Measurements from ENCODE around the gene ELAPOR1.
"Not testable (repeated sequence)": the region's sequence is repeated elsewhere in the genome, so short reads cannot be mapped to it uniquely, and the experiment has no call there.

Gene ELAPOR1

GRCh38 chr1:109138358-109138757 is 24.4 kb downstream of the ELAPOR1 start:
- no peak overlapping the region for H2BK12ac ChIP-seq (ENCODE audit: low read length)
- H4K8ac ChIP-seq (ENCODE audit: low read depth, low read length): no peak overlapping the region
- H3K79me1 ChIP-seq (ENCODE audit: low read depth, low read length): no peaks in the 10 kb centered on the region
- H3K18ac ChIP-seq (ENCODE audit: low read length): no peak overlapping the region
- no peaks in the 10 kb centered on the region for H3K9me3 ChIP-seq (replicated peaks in 1 of 2; ENCODE audit: control insufficient read depth in 2 of 2, insufficient read depth in 1 of 2, low read depth in 1 of 2, low read length in 2 of 2)
- H3K4ac ChIP-seq (ENCODE audit: low read length): no peak overlapping the region
- no peak overlapping the region for H2BK15ac ChIP-seq (ENCODE audit: low read length)
- H3K4me1 ChIP-seq (ENCODE audit: control insufficient read depth in 2 of 2, insufficient read depth in 1 of 2, low read depth in 1 of 2, low read length in 2 of 2): peaks cover 0 to 3% of the 10 kb centered on the region in 2 donors
- no peak for DNase-seq (ENCODE audit: low spot score)
- no peak overlapping the region for H3K9ac ChIP-seq (ENCODE audit: low read depth, low read length, poor library complexity)
- H2AK5ac ChIP-seq (ENCODE audit: low read depth, low read length): no peak overlapping the region
- no peak overlapping the region for H3K14ac ChIP-seq (ENCODE audit: low read length)
- no peak overlapping the region for H2AFZ ChIP-seq (ENCODE audit: low read length)
- H3K36me3 ChIP-seq (replicated peaks in 1 of 2; ENCODE audit: control insufficient read depth in 2 of 2, insufficient read depth in 2 of 2, low read length in 2 of 2): no peaks in the 10 kb centered on the region
- H3K4me2 ChIP-seq (ENCODE audit: insufficient read depth, low read length, poor library complexity, severe bottlenecking): no peak overlapping the region
- no peak overlapping the region for H4K91ac ChIP-seq (ENCODE audit: low read depth, low read length, poor library complexity)
- H3K4me3 ChIP-seq (ENCODE audit: low read length in 2 of 2): no peak overlapping the region
- peaks cover 0 to 2% (median 0%) of the 10 kb centered on the region in 3 experiments for H3K27me3 ChIP-seq (ENCODE audit: control insufficient read depth in 3 of 3, insufficient read depth in 3 of 3, low read depth in 1 of 3, low read length in 3 of 3)
- no peak overlapping the region for H3K23ac ChIP-seq (ENCODE audit: low read depth, low read length, poor library complexity)
- H3K27ac ChIP-seq (replicated peaks; ENCODE audit: low read length): no peak overlapping the region
- no peak overlapping the region for H2BK5ac ChIP-seq (ENCODE audit: low read length)
- H2BK120ac ChIP-seq (ENCODE audit: low read depth, low read length): no peak overlapping the region
- WGBS, 2 donors (ENCODE audit: extremely low coverage in 2 of 2, insufficient read length in 2 of 2, insufficient replicate concordance in 1 of 2): no CpG with 5 or more reads among the region's 3 CpGs

GRCh38 chr1:109140392-109140791 is 26.5 kb downstream of the ELAPOR1 start:
- Histone ChIP-seq H3K27me3 (ENCODE audit: control insufficient read depth in 3 of 3, insufficient read depth in 3 of 3, low read depth in 1 of 3, low read length in 3 of 3) (peaks cover 0 to 2% (median 0%) of the 10 kb centered on the region in 3 experiments), H3K23ac (ENCODE audit: low read depth, low read length, poor library complexity) (no peak overlapping the region), H3K18ac (ENCODE audit: low read length) (no peak overlapping the region), H2AK5ac (ENCODE audit: low read depth, low read length) (no peak overlapping the region), H3K4ac (ENCODE audit: low read length) (no peak overlapping the region), H4K91ac (ENCODE audit: low read depth, low read length, poor library complexity) (no peak overlapping the region), H3K4me3 (ENCODE audit: low read length in 2 of 2) (no peak overlapping the region), H2AFZ (ENCODE audit: low read length) (no peak overlapping the region), H3K27ac (replicated peaks; ENCODE audit: low read length) (no peak overlapping the region), H3K36me3 (replicated peaks in 1 of 2; ENCODE audit: control insufficient read depth in 2 of 2, insufficient read depth in 2 of 2, low read length in 2 of 2) (no peaks in the 10 kb centered on the region), H3K4me2 (ENCODE audit: insufficient read depth, low read length, poor library complexity, severe bottlenecking) (no peak overlapping the region), H2BK120ac (ENCODE audit: low read depth, low read length) (no peak overlapping the region), H3K9ac (ENCODE audit: low read depth, low read length, poor library complexity) (no peak overlapping the region), H3K9me3 (replicated peaks in 1 of 2; ENCODE audit: control insufficient read depth in 2 of 2, insufficient read depth in 1 of 2, low read depth in 1 of 2, low read length in 2 of 2) (no peaks in the 10 kb centered on the region), H2BK12ac (ENCODE audit: low read length) (no peak overlapping the region), H4K8ac (ENCODE audit: low read depth, low read length) (no peak overlapping the region), H2BK15ac (ENCODE audit: low read length) (no peak overlapping the region), H3K14ac (ENCODE audit: low read length) (no peak overlapping the region), H3K4me1 (ENCODE audit: control insufficient read depth in 2 of 2, insufficient read depth in 1 of 2, low read depth in 1 of 2, low read length in 2 of 2) (peaks cover 0 to 3% of the 10 kb centered on the region in 2 donors), H2BK5ac (ENCODE audit: low read length) (no peak overlapping the region), H3K79me1 (ENCODE audit: low read depth, low read length) (no peaks in the 10 kb centered on the region)
- WGBS, 2 donors (ENCODE audit: extremely low coverage in 2 of 2, insufficient read length in 2 of 2, insufficient replicate concordance in 1 of 2): no CpG with 5 or more reads among the region's 3 CpGs
- DNase-seq (ENCODE audit: low spot score): no peak

GRCh38 chr1:109142260-109142659 is 28.3 kb downstream of the ELAPOR1 start:
- no CpG with 5 or more reads among the region's 5 CpGs for WGBS, 2 donors (ENCODE audit: extremely low coverage in 2 of 2, insufficient read length in 2 of 2, insufficient replicate concordance in 1 of 2)
- Histone ChIP-seq H3K4me3 (ENCODE audit: low read length in 2 of 2) (no peak overlapping the region), H2AK5ac (ENCODE audit: low read depth, low read length) (no peak overlapping the region), H3K27me3 (ENCODE audit: control insufficient read depth in 3 of 3, insufficient read depth in 3 of 3, low read depth in 1 of 3, low read length in 3 of 3) (no peaks in the 10 kb centered on the region), H3K9ac (ENCODE audit: low read depth, low read length, poor library complexity) (no peak overlapping the region), H2BK15ac (ENCODE audit: low read length) (no peak overlapping the region), H3K14ac (ENCODE audit: low read length) (no peak overlapping the region), H3K27ac (replicated peaks; ENCODE audit: low read length) (no peak overlapping the region), H4K91ac (ENCODE audit: low read depth, low read length, poor library complexity) (no peak overlapping the region), H3K9me3 (replicated peaks in 1 of 2; ENCODE audit: control insufficient read depth in 2 of 2, insufficient read depth in 1 of 2, low read depth in 1 of 2, low read length in 2 of 2) (no peaks in the 10 kb centered on the region), H3K23ac (ENCODE audit: low read depth, low read length, poor library complexity) (no peak overlapping the region), H3K4ac (ENCODE audit: low read length) (no peak overlapping the region), H3K79me1 (ENCODE audit: low read depth, low read length) (no peaks in the 10 kb centered on the region), H2BK12ac (ENCODE audit: low read length) (no peak overlapping the region), H2BK120ac (ENCODE audit: low read depth, low read length) (no peak overlapping the region), H2BK5ac (ENCODE audit: low read length) (no peak overlapping the region), H3K4me2 (ENCODE audit: insufficient read depth, low read length, poor library complexity, severe bottlenecking) (no peak overlapping the region), H3K18ac (ENCODE audit: low read length) (no peak overlapping the region), H3K4me1 (ENCODE audit: control insufficient read depth in 2 of 2, insufficient read depth in 1 of 2, low read depth in 1 of 2, low read length in 2 of 2) (no peaks in the 10 kb centered on the region), H2AFZ (ENCODE audit: low read length) (no peak overlapping the region), H3K36me3 (replicated peaks in 1 of 2; ENCODE audit: control insufficient read depth in 2 of 2, insufficient read depth in 2 of 2, low read length in 2 of 2) (no peaks in the 10 kb centered on the region), H4K8ac (ENCODE audit: low read depth, low read length) (no peak overlapping the region)
- DNase-seq (ENCODE audit: low spot score): no peak

GRCh38 chr1:109142725-109143124 is 28.8 kb downstream of the ELAPOR1 start:
- not testable (repeated sequence) for H2BK120ac ChIP-seq (ENCODE audit: low read depth, low read length); H3K79me1 ChIP-seq (ENCODE audit: low read depth, low read length); H3K18ac ChIP-seq (ENCODE audit: low read length); H3K4me1 ChIP-seq (ENCODE audit: control insufficient read depth in 2 of 2, insufficient read depth in 1 of 2, low read depth in 1 of 2, low read length in 2 of 2); H3K27ac ChIP-seq (replicated peaks; ENCODE audit: low read length); H3K4ac ChIP-seq (ENCODE audit: low read length); H2BK15ac ChIP-seq (ENCODE audit: low read length); H3K4me2 ChIP-seq (ENCODE audit: insufficient read depth, low read length, poor library complexity, severe bottlenecking); DNase-seq (ENCODE audit: low spot score); H4K91ac ChIP-seq (ENCODE audit: low read depth, low read length, poor library complexity); H2AK5ac ChIP-seq (ENCODE audit: low read depth, low read length); H2BK5ac ChIP-seq (ENCODE audit: low read length); H3K23ac ChIP-seq (ENCODE audit: low read depth, low read length, poor library complexity); H2BK12ac ChIP-seq (ENCODE audit: low read length); H4K8ac ChIP-seq (ENCODE audit: low read depth, low read length); H3K9me3 ChIP-seq (replicated peaks in 1 of 2; ENCODE audit: control insufficient read depth in 2 of 2, insufficient read depth in 1 of 2, low read depth in 1 of 2, low read length in 2 of 2); H3K14ac ChIP-seq (ENCODE audit: low read length); H3K36me3 ChIP-seq (replicated peaks in 1 of 2; ENCODE audit: control insufficient read depth in 2 of 2, insufficient read depth in 2 of 2, low read length in 2 of 2); H3K9ac ChIP-seq (ENCODE audit: low read depth, low read length, poor library complexity); H3K4me3 ChIP-seq (ENCODE audit: low read length in 2 of 2); H3K27me3 ChIP-seq (ENCODE audit: control insufficient read depth in 3 of 3, insufficient read depth in 3 of 3, low read depth in 1 of 3, low read length in 3 of 3); H2AFZ ChIP-seq (ENCODE audit: low read length)
- WGBS, 2 donors (ENCODE audit: extremely low coverage in 2 of 2, insufficient read length in 2 of 2, insufficient replicate concordance in 1 of 2): no CpG with 5 or more reads among the region's 6 CpGs
